Measurements from ENCODE around the gene MYBBP1A.
A peak's percentile ranks its signal among the peaks of the same experiment; 100 is the strongest.

Gene MYBBP1A

GRCh38 chr17:4556996-4557395 is 1.8 kb upstream of the MYBBP1A start:
- DNase-seq (ENCODE audit: low read depth in 2 of 2): no peak
- H3K4me3 ChIP-seq (replicated peaks in 1 of 2; ENCODE audit: low read depth in 2 of 2, low read length in 2 of 2): no peak overlapping the region

GRCh38 chr17:4555873-4556759 is 932 bp upstream of the MYBBP1A start:
- H3K4me3 ChIP-seq (replicated peaks in 1 of 2; ENCODE audit: low read depth in 2 of 2, low read length in 2 of 2): peak overlapping the region; percentile 98 to 100
- no peak for TF ChIP-seq CTCF (IDR thresholded peaks at IDR 0.05; ENCODE audit: low read depth, low read length)
- no peak for DNase-seq (ENCODE audit: low read depth in 2 of 2)

More at GRCh38 chr17:4556996-4557395, 1.8 kb upstream of the MYBBP1A start:
- TF ChIP-seq CTCF (IDR thresholded peaks at IDR 0.05; ENCODE audit: low read depth, low read length): no peak

- DNase-seq (ENCODE audit: low read depth in 2 of 2): no peak
- H3K4me3 ChIP-seq (replicated peaks in 1 of 2; ENCODE audit: low read depth in 2 of 2, low read length in 2 of 2): peak overlapping the region; percentile 98 to 100
- TF ChIP-seq CTCF (IDR thresholded peaks at IDR 0.05; ENCODE audit: low read depth, low read length): no peak
These were observed 665 bp downstream of the MYBBP1A start for GRCh38 chr17:4554441-4554996.

GRCh38 chr17:4553669-4554068 is 1.5 kb downstream of the MYBBP1A start:
- no peak for TF ChIP-seq CTCF (IDR thresholded peaks at IDR 0.05; ENCODE audit: low read depth, low read length)
- DNase-seq (ENCODE audit: low read depth in 2 of 2): no peak
- H3K4me3 ChIP-seq (replicated peaks in 1 of 2; ENCODE audit: low read depth in 2 of 2, low read length in 2 of 2): peak overlapping the region; percentile 98 to 100

GRCh38 chr17:4551796-4552525 is 3.2 kb downstream of the MYBBP1A start:
- no peak for TF ChIP-seq CTCF (IDR thresholded peaks at IDR 0.05; ENCODE audit: low read depth, low read length)
- no peak for DNase-seq (ENCODE audit: low read depth in 2 of 2)
- no peak overlapping the region for H3K4me3 ChIP-seq (replicated peaks in 1 of 2; ENCODE audit: low read depth in 2 of 2, low read length in 2 of 2)

GRCh38 chr17:4551141-4551540 is 4.0 kb downstream of the MYBBP1A start:
- DNase-seq (ENCODE audit: low read depth in 2 of 2): no peak
- no peak overlapping the region for H3K4me3 ChIP-seq (replicated peaks in 1 of 2; ENCODE audit: low read depth in 2 of 2, low read length in 2 of 2)
- TF ChIP-seq CTCF (IDR thresholded peaks at IDR 0.05; ENCODE audit: low read depth, low read length): no peak

All from cardiac fibroblast (primary cell).